Measurements from ENCODE around the gene SCARB2.

The SCARB2 gene

DNA sequence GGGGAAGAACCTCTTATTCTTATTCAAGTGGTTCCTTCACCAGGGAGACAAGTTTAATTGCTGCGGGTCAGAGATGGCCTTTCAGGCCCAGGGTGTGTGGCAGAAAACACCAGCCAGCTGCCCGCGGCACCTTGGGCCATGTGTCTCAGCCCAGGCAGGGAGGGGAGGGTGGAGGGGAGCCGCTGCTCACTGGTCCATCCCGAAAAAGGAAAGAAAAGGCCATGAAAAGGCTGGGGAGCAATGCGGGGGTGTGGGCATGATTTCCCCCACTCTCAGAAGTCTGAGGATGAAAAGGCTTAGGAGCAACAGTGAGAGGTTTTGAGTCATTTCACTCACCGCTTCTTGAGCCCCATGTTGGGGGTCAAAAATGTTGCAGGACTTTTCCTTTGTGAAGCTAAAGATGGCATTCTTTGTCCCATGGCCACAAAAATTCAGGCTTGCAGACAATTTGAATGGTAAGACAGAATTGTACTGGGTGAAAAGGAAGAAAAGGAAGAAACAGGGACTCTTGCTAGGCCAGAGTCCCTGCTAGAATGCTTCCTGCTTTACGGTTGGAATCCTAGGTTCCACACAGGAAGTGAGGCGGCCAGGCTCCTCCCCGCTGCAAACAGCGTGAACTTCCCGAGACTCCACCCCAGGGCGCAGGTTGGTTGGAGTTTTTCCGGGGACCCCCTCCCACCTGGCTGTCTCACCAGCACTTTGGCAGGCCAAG, 20.5 kb upstream of the SCARB2 start:
- Histone ChIP-seq H3K9ac (ENCODE audit: low read depth, low read length) (no peak overlapping the region), H3K27ac (ENCODE audit: low read length) (no peak overlapping the region), H3K4me1 (ENCODE audit: insufficient read depth, low read length) (no peaks in the 10 kb centered on the region), H2AFZ (ENCODE audit: low read depth, low read length) (no peak overlapping the region), H4K20me1 (ENCODE audit: insufficient read depth, low read length) (no peaks in the 10 kb centered on the region), H3K79me2 (ENCODE audit: insufficient read depth, low read length) (no peaks in the 10 kb centered on the region), H3K4me3 (ENCODE audit: low read depth in 1 of 2, low read length in 2 of 2) (no peak overlapping the region), H3K4me2 (ENCODE audit: insufficient read depth, low read length) (no peak overlapping the region), H3K27me3 (ENCODE audit: insufficient read depth, low read length, poor library complexity) (no peaks in the 10 kb centered on the region), H3K36me3 (ENCODE audit: insufficient read depth, low read length) (no peaks in the 10 kb centered on the region), H3K9me3 (ENCODE audit: insufficient read depth, low read length, severe bottlenecking) (no peaks in the 10 kb centered on the region)
- ATAC-seq (ENCODE audit: insufficient read depth, low read depth) (no peak), DNase-seq (no peak)
- TF ChIP-seq, protein P1, sequence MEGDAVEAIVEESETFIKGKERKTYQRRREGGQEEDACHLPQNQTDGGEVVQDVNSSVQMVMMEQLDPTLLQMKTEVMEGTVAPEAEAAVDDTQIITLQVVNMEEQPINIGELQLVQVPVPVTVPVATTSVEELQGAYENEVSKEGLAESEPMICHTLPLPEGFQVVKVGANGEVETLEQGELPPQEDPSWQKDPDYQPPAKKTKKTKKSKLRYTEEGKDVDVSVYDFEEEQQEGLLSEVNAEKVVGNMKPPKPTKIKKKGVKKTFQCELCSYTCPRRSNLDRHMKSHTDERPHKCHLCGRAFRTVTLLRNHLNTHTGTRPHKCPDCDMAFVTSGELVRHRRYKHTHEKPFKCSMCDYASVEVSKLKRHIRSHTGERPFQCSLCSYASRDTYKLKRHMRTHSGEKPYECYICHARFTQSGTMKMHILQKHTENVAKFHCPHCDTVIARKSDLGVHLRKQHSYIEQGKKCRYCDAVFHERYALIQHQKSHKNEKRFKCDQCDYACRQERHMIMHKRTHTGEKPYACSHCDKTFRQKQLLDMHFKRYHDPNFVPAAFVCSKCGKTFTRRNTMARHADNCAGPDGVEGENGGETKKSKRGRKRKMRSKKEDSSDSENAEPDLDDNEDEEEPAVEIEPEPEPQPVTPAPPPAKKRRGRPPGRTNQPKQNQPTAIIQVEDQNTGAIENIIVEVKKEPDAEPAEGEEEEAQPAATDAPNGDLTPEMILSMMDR (IDR thresholded peaks at IDR 0.05; ENCODE audit: borderline replicate concordance, extremely low read depth, low read length, poor library complexity, severe bottlenecking), result no peak
- no peak for TF ChIP-seq EZH2 (IDR thresholded peaks at IDR 0.05; ENCODE audit: borderline replicate concordance, low read depth, low read length, severe bottlenecking)

DNA sequence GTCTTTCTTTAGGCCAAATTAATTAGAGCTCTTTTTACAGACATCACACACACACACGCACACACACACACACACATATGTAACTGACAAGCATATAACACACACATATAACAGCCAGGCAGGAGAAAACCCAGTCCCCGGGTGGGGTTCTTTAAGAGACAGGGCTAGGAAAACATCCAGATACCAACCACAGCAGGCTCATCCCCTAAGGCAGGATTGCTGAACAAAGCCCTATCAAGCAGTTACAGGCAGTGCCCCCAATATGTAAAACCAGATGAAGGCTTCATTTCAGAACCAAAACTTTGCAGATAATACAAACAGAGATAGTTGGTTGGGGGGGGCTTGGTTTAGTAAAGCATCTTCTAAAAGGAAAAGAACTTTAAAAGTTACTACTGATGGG, 19.9 kb upstream of the SCARB2 start:
- no peaks in the 10 kb centered on the region for H3K4me1 ChIP-seq (ENCODE audit: insufficient read depth, low read length)
- no peak overlapping the region for H3K27ac ChIP-seq (ENCODE audit: low read length)
- no peaks in the 10 kb centered on the region for H4K20me1 ChIP-seq (ENCODE audit: insufficient read depth, low read length)
- no peak overlapping the region for H3K9ac ChIP-seq (ENCODE audit: low read depth, low read length)
- no peaks in the 10 kb centered on the region for H3K79me2 ChIP-seq (ENCODE audit: insufficient read depth, low read length)
- ATAC-seq (ENCODE audit: insufficient read depth, low read depth), result no peak
- TF ChIP-seq, protein P1 (IDR thresholded peaks at IDR 0.05; ENCODE audit: borderline replicate concordance, extremely low read depth, low read length, poor library complexity, severe bottlenecking), result no peak
- TF ChIP-seq EZH2 (IDR thresholded peaks at IDR 0.05; ENCODE audit: borderline replicate concordance, low read depth, low read length, severe bottlenecking), result no peak
- H3K4me2 ChIP-seq (ENCODE audit: insufficient read depth, low read length), result no peak overlapping the region
- H2AFZ ChIP-seq (ENCODE audit: low read depth, low read length), result no peak overlapping the region
- no peaks in the 10 kb centered on the region for H3K36me3 ChIP-seq (ENCODE audit: insufficient read depth, low read length)
- H3K4me3 ChIP-seq (ENCODE audit: low read depth in 1 of 2, low read length in 2 of 2), result no peak overlapping the region
- DNase-seq, result no peak
- no peaks in the 10 kb centered on the region for H3K27me3 ChIP-seq (ENCODE audit: insufficient read depth, low read length, poor library complexity)
- no peaks in the 10 kb centered on the region for H3K9me3 ChIP-seq (ENCODE audit: insufficient read depth, low read length, severe bottlenecking)

DNA sequence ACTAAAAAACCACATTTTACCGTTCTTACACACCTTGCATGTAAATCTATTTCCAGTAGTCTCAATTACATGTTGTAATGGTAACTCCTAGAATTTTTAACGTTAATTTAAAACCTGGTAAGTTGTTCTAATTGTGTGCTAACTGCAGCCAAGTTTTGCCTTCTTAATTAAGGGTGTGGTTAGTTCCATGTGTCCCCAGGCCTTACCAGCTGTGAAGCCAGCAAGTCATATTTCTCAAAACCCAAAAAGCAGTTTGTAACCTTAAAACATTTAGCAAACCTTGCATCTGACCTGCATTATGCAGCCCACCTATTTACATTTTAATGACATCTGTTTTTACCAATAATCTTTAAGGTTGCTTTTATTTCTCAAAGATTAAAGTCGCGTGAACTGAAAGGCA, 19.5 kb upstream of the SCARB2 start:
- no peaks in the 10 kb centered on the region for H3K9me3 ChIP-seq (ENCODE audit: insufficient read depth, low read length, severe bottlenecking)
- no peak overlapping the region for H2AFZ ChIP-seq (ENCODE audit: low read depth, low read length)
- no peak overlapping the region for H3K4me2 ChIP-seq (ENCODE audit: insufficient read depth, low read length)
- H3K4me3 ChIP-seq (ENCODE audit: low read depth in 1 of 2, low read length in 2 of 2), result no peak overlapping the region
- ATAC-seq (ENCODE audit: insufficient read depth, low read depth), result no peak
- H3K27me3 ChIP-seq (ENCODE audit: insufficient read depth, low read length, poor library complexity), result no peaks in the 10 kb centered on the region
- H3K36me3 ChIP-seq (ENCODE audit: insufficient read depth, low read length), result no peaks in the 10 kb centered on the region
- H3K79me2 ChIP-seq (ENCODE audit: insufficient read depth, low read length), result no peaks in the 10 kb centered on the region
- H3K9ac ChIP-seq (ENCODE audit: low read depth, low read length), result no peak overlapping the region
- no peak overlapping the region for H3K27ac ChIP-seq (ENCODE audit: low read length)
- DNase-seq, result no peak
- TF ChIP-seq EZH2 (IDR thresholded peaks at IDR 0.05; ENCODE audit: borderline replicate concordance, low read depth, low read length, severe bottlenecking), result no peak
- TF ChIP-seq, protein P1 (IDR thresholded peaks at IDR 0.05; ENCODE audit: borderline replicate concordance, extremely low read depth, low read length, poor library complexity, severe bottlenecking), result no peak
- H3K4me1 ChIP-seq (ENCODE audit: insufficient read depth, low read length), result no peaks in the 10 kb centered on the region
- H4K20me1 ChIP-seq (ENCODE audit: insufficient read depth, low read length), result no peaks in the 10 kb centered on the region
